Fibroblast of lung (primary cell): ENCODE measurements around the gene AGO3. TPM values are rescaled to one million over a fixed set of nuclear protein-coding genes. Genes with fewer than 3 reads are reported as not detected.

Experiments
- DNase-seq, 2 donors: peaks; one replicate each; pipeline versions ENCODE4 v3.0.0 to v3.0.0-alpha.2; 2010; ENCODE audit warnings: low read depth in 2 of 2
- H2AFZ ChIP-seq: 2 replicates; pipeline ENCODE4 v1.5.1; 2012; ENCODE audit warnings: low read length, control low read depth, inconsistent platforms
- H3K27ac ChIP-seq: 2 replicates; pipeline ENCODE4 v1.5.1; 2011; ENCODE audit warnings: low read length, control low read depth; ENCODE audit not compliant: insufficient read depth
- H3K27me3 ChIP-seq: 2 replicates; pipeline ENCODE4 v1.5.1; 2011; ENCODE audit warnings: mild to moderate bottlenecking, low read length; ENCODE audit not compliant: control insufficient read depth, insufficient read depth
- H3K36me3 ChIP-seq: 2 replicates; pipeline ENCODE4 v1.5.1; 2011; ENCODE audit warnings: low read length; ENCODE audit not compliant: control insufficient read depth, insufficient read depth
- H3K4me1 ChIP-seq: 2 replicates; pipeline ENCODE4 v1.5.1; 2011; ENCODE audit warnings: low read length; ENCODE audit not compliant: control insufficient read depth, insufficient read depth; ENCODE audit errors: extremely low read depth
- H3K4me2 ChIP-seq: 2 replicates; pipeline ENCODE4 v1.5.1; 2011; ENCODE audit warnings: low read length, control low read depth; ENCODE audit not compliant: insufficient read depth; ENCODE audit errors: extremely low read depth
- H3K4me3 ChIP-seq, 4 experiments: fragments of 200-600 bp in 1 of 4; sonication (generic) in 1 of 4; replicated peaks in 1 of 4; 2 replicates each; pipeline ENCODE4 v1.5.1; 2011 to 2016; ENCODE audit warnings: low read length in 4 of 4, low read depth in 3 of 4, mild to moderate bottlenecking in 3 of 4, control low read depth in 2 of 4, inconsistent platforms in 1 of 4, mixed read lengths in 1 of 4; ENCODE audit not compliant: insufficient read depth in 1 of 4; ENCODE audit errors: control extremely low read depth in 1 of 4
- H3K79me2 ChIP-seq: 2 replicates; pipeline ENCODE4 v1.5.1; 2012; ENCODE audit warnings: mild to moderate bottlenecking, low read length, inconsistent platforms; ENCODE audit not compliant: control insufficient read depth, insufficient read depth
- H3K9ac ChIP-seq: 2 replicates; pipeline ENCODE4 v1.5.1; 2011; ENCODE audit warnings: mild to moderate bottlenecking, low read length, control low read depth; ENCODE audit not compliant: insufficient read depth
- H3K9me3 ChIP-seq: 2 replicates; pipeline ENCODE4 v1.5.1; 2012; ENCODE audit warnings: low read depth, low read length; ENCODE audit not compliant: control insufficient read depth, insufficient read depth
- H4K20me1 ChIP-seq: 2 replicates; pipeline ENCODE4 v1.5.1; 2011; ENCODE audit warnings: low read length; ENCODE audit not compliant: control insufficient read depth, insufficient read depth; ENCODE audit errors: extremely low read depth
- EZH2 ChIP-seq: IDR thresholded peaks from 2 replicates; pipeline ENCODE4 v1.5.1; 2012; ENCODE audit warnings: low read length, control low read depth, mild to moderate bottlenecking; ENCODE audit errors: missing control alignments
- polyA plus RNA-seq, 2 donors: library from polyadenylated mRNA; depleted of rRNA in 1 of 2; stranded (reverse) in 1 of 2; unstranded in 1 of 2; fragments of >200 nt; gene quantifications; 2 replicates each; pipeline ENCODE4 v1.2.1, GENCODE V29; 2011 to 2012; ENCODE audit warnings: missing spikeins in 1 of 2
- total RNA-seq: library from RNA; depleted of rRNA; stranded (reverse); fragments of >200 nt; gene quantifications from 2 replicates; pipeline ENCODE4 v1.2.1, GENCODE V29; 2014
- TF ChIP-seq, protein P1 (sequence below), 2 donors: IDR thresholded peaks in 1 of 2; conservative IDR thresholded peaks in 1 of 2; 1 replicate in 1 of 2; 2 replicates in 1 of 2; pipeline ENCODE4 v1.5.1; 2011 to 2012; ENCODE audit warnings: low read length in 2 of 2, control low read depth in 1 of 2, inconsistent platforms in 1 of 2, low read depth in 1 of 2, mild to moderate bottlenecking in 1 of 2

The AGO3 gene
- total and polyA plus RNA-seq, 2 donors (not counting 1 experiment from before 2014, with no cell fraction given), result 12.9 to 19.6 TPM

DNA sequence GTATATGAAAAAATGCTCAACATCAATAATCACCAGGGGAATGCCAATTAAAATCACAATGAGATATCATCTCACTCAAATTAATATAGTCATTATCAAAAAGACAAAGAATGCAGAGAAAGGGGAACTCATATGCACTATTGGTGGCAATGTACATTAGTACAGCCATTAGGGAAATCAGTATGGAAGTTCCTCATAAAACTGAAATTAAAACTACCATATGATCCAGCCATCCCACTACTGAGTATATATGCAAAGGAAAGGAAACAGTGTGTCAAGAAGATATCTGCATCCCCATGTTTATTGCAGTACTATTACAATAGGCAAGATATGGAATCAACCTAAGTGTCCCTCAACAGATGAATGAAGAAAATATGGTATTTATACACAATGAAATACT lies 120.9 kb downstream of the AGO3 start:
- no peak for DNase-seq
- Histone ChIP-seq H3K4me1 (no peaks in the 10 kb centered on the region), H2AFZ (no peak overlapping the region), H3K36me3 (no peaks in the 10 kb centered on the region), H4K20me1 (no peaks in the 10 kb centered on the region), H3K9ac (no peak overlapping the region), H3K27me3 (no peaks in the 10 kb centered on the region), H3K4me3 (no peak overlapping the region), H3K79me2 (no peaks in the 10 kb centered on the region), H3K4me2 (no peak overlapping the region), H3K9me3 (no peaks in the 10 kb centered on the region), H3K27ac (no peak overlapping the region)
- TF ChIP-seq, protein P1, sequence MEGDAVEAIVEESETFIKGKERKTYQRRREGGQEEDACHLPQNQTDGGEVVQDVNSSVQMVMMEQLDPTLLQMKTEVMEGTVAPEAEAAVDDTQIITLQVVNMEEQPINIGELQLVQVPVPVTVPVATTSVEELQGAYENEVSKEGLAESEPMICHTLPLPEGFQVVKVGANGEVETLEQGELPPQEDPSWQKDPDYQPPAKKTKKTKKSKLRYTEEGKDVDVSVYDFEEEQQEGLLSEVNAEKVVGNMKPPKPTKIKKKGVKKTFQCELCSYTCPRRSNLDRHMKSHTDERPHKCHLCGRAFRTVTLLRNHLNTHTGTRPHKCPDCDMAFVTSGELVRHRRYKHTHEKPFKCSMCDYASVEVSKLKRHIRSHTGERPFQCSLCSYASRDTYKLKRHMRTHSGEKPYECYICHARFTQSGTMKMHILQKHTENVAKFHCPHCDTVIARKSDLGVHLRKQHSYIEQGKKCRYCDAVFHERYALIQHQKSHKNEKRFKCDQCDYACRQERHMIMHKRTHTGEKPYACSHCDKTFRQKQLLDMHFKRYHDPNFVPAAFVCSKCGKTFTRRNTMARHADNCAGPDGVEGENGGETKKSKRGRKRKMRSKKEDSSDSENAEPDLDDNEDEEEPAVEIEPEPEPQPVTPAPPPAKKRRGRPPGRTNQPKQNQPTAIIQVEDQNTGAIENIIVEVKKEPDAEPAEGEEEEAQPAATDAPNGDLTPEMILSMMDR (conservative IDR thresholded peaks at IDR 0.05 in 1 of 2, IDR thresholded peaks at IDR 0.05 in 1 of 2; ENCODE audit: low read depth in 1 of 2, low read length in 2 of 2), result no peak
- TF ChIP-seq EZH2, result no peak

DNA sequence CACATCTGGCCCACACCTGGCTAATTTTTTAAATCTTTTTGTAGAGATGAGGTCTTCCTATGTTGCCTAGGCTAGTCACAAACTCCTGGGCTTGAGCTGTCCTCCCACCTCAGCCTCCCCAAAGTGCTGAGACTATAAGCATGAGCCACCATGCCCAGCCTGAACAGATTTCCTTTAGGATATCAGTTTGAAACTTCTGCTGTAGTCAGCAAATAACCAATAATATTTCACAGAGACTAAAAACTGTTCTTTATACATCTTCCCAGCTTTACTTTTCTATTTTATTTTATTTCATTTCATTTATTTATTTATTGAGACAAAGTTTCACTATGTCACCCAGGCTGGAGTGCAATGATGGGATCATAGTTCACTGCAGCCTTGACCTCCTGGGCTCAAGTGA lies 123.1 kb downstream of the AGO3 start:
- Histone ChIP-seq H3K4me3 (no peak overlapping the region), H3K4me2 (no peak overlapping the region)

DNA sequence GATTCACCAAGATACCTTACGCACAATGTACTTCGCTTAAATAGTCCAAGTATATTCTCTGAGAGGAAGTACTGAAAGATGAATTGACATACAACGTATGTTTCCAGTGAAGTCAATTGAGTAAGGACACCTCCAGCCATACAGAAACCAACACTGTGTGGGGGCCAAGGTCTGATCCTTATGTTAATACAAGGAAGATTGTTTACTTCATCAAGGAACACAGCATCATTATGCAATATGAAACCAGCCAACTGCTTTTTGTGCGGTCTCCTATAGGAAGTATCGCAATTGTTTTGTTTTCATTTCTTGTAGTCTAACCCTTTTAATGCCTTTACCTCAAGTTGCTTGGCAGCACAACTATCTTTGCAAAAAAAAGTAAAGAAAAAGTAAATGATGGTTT lies 124.8 kb downstream of the AGO3 start:
- Histone ChIP-seq H3K27me3 (no peaks in the 10 kb centered on the region), H3K4me3 (no peak overlapping the region), H3K9me3 (no peaks in the 10 kb centered on the region), H3K79me2 (no peaks in the 10 kb centered on the region), H3K4me2 (no peak overlapping the region), H3K27ac (no peak overlapping the region), H4K20me1 (no peaks in the 10 kb centered on the region), H3K9ac (no peak overlapping the region), H3K4me1 (no peaks in the 10 kb centered on the region), H3K36me3 (no peaks in the 10 kb centered on the region), H2AFZ (no peak overlapping the region)
- DNase-seq, result no peak
- no peak for TF ChIP-seq EZH2
- TF ChIP-seq, protein P1 (conservative IDR thresholded peaks at IDR 0.05 in 1 of 2, IDR thresholded peaks at IDR 0.05 in 1 of 2; ENCODE audit: low read depth in 1 of 2, low read length in 2 of 2), result no peak

More for the DNA sequence above, 123.1 kb downstream of the AGO3 start:
- Histone ChIP-seq H4K20me1 (no peaks in the 10 kb centered on the region), H3K9me3 (no peaks in the 10 kb centered on the region), H2AFZ (no peak overlapping the region), H3K79me2 (no peaks in the 10 kb centered on the region), H3K36me3 (no peaks in the 10 kb centered on the region), H3K27ac (no peak overlapping the region), H3K9ac (no peak overlapping the region), H3K27me3 (no peaks in the 10 kb centered on the region), H3K4me1 (no peaks in the 10 kb centered on the region)
- DNase-seq, result no peak
- TF ChIP-seq, protein P1 (conservative IDR thresholded peaks at IDR 0.05 in 1 of 2, IDR thresholded peaks at IDR 0.05 in 1 of 2; ENCODE audit: low read depth in 1 of 2, low read length in 2 of 2), result no peak
- TF ChIP-seq EZH2, result no peak
